ENCODE measurements around the gene ATP1A1.

ATP1A1 gene

DNA sequence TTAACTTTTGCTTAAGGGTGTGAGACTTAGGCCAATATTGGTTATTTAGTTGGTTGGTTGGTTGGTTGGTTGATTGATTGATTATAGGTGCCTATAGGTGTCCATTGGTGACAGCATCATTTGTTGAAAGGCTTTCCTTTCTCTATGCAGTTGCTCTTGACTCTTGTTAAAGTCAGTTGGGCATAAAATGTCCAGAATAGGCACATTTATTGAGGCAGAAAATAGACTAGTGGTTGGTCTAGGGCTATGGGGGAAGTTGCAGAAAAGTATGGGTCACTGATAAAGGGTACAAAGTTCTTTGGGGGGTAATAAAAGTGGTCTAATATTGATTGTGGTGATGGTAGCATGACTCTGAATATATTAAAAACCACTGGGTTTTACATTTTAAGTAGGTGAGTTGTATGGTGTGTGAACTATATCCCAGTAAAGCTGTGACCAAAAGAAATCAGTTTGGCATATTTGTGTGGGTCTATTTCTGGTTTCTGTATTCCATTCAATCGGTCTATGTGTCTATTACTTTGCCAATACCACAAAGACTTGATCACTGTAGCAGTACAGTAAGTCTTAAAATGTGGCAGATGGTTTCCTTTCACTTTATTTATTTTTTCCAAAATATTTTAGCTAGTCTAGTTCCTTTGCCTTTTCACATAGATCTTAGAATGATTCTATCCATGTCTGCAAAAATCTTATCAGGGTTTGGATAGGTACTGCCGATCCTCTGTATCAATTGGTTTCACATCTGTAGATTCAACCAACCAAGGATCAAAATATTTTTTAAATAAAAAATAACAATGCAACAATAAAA is 63.0 kb downstream of the ATP1A1 start:
- no peaks in the 10 kb centered on the region for H3K9me3 ChIP-seq (ENCODE audit: severe bottlenecking)
- H3K4me3 ChIP-seq (ENCODE audit: severe bottlenecking): no peak overlapping the region
- no peak overlapping the region for H3K27ac ChIP-seq (ENCODE audit: poor library complexity, severe bottlenecking)
- no peaks in the 10 kb centered on the region for H3K36me3 ChIP-seq (ENCODE audit: low read depth)
- no peaks in the 10 kb centered on the region for H3K27me3 ChIP-seq (ENCODE audit: insufficient read depth, poor library complexity, severe bottlenecking)
- no peak for ATAC-seq (ENCODE audit: low read depth)
- TF ChIP-seq, protein P1, sequence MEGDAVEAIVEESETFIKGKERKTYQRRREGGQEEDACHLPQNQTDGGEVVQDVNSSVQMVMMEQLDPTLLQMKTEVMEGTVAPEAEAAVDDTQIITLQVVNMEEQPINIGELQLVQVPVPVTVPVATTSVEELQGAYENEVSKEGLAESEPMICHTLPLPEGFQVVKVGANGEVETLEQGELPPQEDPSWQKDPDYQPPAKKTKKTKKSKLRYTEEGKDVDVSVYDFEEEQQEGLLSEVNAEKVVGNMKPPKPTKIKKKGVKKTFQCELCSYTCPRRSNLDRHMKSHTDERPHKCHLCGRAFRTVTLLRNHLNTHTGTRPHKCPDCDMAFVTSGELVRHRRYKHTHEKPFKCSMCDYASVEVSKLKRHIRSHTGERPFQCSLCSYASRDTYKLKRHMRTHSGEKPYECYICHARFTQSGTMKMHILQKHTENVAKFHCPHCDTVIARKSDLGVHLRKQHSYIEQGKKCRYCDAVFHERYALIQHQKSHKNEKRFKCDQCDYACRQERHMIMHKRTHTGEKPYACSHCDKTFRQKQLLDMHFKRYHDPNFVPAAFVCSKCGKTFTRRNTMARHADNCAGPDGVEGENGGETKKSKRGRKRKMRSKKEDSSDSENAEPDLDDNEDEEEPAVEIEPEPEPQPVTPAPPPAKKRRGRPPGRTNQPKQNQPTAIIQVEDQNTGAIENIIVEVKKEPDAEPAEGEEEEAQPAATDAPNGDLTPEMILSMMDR (IDR thresholded peaks at IDR 0.05; ENCODE audit: poor library complexity, severe bottlenecking): no peak
- DNase-seq (ENCODE audit: low spot score): no peak
- H3K4me1 ChIP-seq (ENCODE audit: insufficient read depth, poor library complexity, severe bottlenecking): peaks cover 4% of the 10 kb centered on the region

- Histone ChIP-seq H3K4me1 (ENCODE audit: insufficient read depth, poor library complexity, severe bottlenecking) (peaks cover 4% of the 10 kb centered on the region), H3K4me3 (ENCODE audit: severe bottlenecking) (no peak overlapping the region), H3K27me3 (ENCODE audit: insufficient read depth, poor library complexity, severe bottlenecking) (no peaks in the 10 kb centered on the region), H3K27ac (ENCODE audit: poor library complexity, severe bottlenecking) (no peak overlapping the region), H3K9me3 (ENCODE audit: severe bottlenecking) (no peaks in the 10 kb centered on the region), H3K36me3 (ENCODE audit: low read depth) (no peaks in the 10 kb centered on the region)
- ATAC-seq (ENCODE audit: low read depth) (no peak), DNase-seq (ENCODE audit: low spot score) (no peak)
- TF ChIP-seq, protein P1 (IDR thresholded peaks at IDR 0.05; ENCODE audit: poor library complexity, severe bottlenecking): no peak
Observed at GRCh38 chr1:116436611-116436970, 63.5 kb downstream of the ATP1A1 start.

DNA sequence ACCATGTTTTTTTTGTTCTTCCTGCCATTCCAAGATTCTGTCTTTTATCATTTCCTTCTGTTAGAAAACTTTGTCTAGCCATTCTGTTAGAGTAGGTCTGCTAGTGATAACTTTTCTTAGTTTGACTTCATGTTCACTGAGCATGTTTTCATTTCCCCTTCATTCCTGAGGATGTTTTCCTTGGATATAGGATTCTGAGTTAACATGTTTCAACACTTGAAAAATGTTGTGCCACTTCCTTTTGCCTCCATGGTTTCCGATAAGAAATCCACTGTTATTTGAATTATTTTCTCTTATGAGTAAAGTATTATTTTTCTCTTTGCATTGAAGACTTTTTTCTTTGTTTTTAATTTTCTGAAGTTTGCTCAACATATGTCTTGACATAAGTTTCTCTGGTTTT is 66.7 kb downstream of the ATP1A1 start:
- no peaks in the 10 kb centered on the region for H3K4me1 ChIP-seq (ENCODE audit: insufficient read depth, poor library complexity, severe bottlenecking)
- no peak overlapping the region for H3K4me3 ChIP-seq (ENCODE audit: severe bottlenecking)
- DNase-seq (ENCODE audit: low spot score) (no peak), ATAC-seq (ENCODE audit: low read depth) (no peak)
- H3K27ac ChIP-seq (ENCODE audit: poor library complexity, severe bottlenecking): no peak overlapping the region
- no peaks in the 10 kb centered on the region for H3K9me3 ChIP-seq (ENCODE audit: severe bottlenecking)
- no peaks in the 10 kb centered on the region for H3K27me3 ChIP-seq (ENCODE audit: insufficient read depth, poor library complexity, severe bottlenecking)
- TF ChIP-seq, protein P1 (IDR thresholded peaks at IDR 0.05; ENCODE audit: poor library complexity, severe bottlenecking): no peak
- no peaks in the 10 kb centered on the region for H3K36me3 ChIP-seq (ENCODE audit: low read depth)

DNA sequence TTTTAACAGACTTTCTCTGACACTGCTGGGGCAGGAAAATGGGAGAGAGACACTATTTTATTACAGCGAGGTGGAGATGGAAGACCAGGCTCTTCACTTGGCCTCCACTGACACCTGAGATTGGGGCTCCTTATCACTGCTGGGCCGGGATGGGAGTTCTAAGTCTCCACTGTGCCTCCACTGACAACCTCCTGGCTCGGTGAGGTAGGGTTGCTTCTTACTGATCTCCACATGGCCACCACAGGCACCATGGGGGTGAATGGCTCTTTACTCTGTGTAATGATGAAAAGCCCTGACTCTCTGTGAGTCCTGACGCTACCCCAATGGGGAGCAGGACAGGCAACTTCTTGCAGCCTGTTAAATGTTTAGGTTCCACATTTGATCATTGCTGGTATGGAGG is 67.7 kb downstream of the ATP1A1 start:
- Histone ChIP-seq H3K36me3 (ENCODE audit: low read depth) (no peaks in the 10 kb centered on the region), H3K27me3 (ENCODE audit: insufficient read depth, poor library complexity, severe bottlenecking) (no peaks in the 10 kb centered on the region), H3K27ac (ENCODE audit: poor library complexity, severe bottlenecking) (no peak overlapping the region), H3K4me3 (ENCODE audit: severe bottlenecking) (no peak overlapping the region), H3K9me3 (ENCODE audit: severe bottlenecking) (no peaks in the 10 kb centered on the region), H3K4me1 (ENCODE audit: insufficient read depth, poor library complexity, severe bottlenecking) (no peaks in the 10 kb centered on the region)
- DNase-seq (ENCODE audit: low spot score) (no peak), ATAC-seq (ENCODE audit: low read depth) (no peak)
- TF ChIP-seq, protein P1 (IDR thresholded peaks at IDR 0.05; ENCODE audit: poor library complexity, severe bottlenecking): no peak

DNA sequence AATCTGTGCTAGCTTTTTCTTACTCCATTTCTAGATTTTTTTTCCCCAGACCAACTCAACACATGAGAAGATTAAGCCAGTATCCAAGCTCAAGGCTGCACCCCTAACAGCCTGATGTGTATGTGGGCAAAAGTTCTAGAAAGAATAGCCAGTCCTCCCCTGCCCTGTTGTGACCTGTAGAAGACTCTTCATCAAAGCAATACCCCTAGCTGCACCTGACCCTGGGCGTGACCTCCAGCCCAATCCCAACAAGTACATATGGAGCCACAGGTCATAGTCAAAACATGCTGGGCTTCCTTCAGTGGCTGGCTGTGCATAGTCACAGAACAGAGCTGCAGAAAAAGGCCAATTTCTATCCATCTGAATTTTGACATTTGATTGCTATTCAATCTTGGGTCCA is 72.5 kb downstream of the ATP1A1 start:
- no peaks in the 10 kb centered on the region for H3K9me3 ChIP-seq (ENCODE audit: severe bottlenecking)
- TF ChIP-seq, protein P1 (IDR thresholded peaks at IDR 0.05; ENCODE audit: poor library complexity, severe bottlenecking): no peak
- H3K4me1 ChIP-seq (ENCODE audit: insufficient read depth, poor library complexity, severe bottlenecking): peaks cover 4% of the 10 kb centered on the region
- no peak overlapping the region for H3K27ac ChIP-seq (ENCODE audit: poor library complexity, severe bottlenecking)
- no peaks in the 10 kb centered on the region for H3K27me3 ChIP-seq (ENCODE audit: insufficient read depth, poor library complexity, severe bottlenecking)
- H3K36me3 ChIP-seq (ENCODE audit: low read depth): no peaks in the 10 kb centered on the region
- DNase-seq (ENCODE audit: low spot score) (no peak), ATAC-seq (ENCODE audit: low read depth) (no peak)
- H3K4me3 ChIP-seq (ENCODE audit: severe bottlenecking): no peak overlapping the region

All from RWPE2 (cell line).